Calu3 (cell line): Measurements from ENCODE around the gene DBNDD1. TPM values are rescaled to one million over a fixed set of nuclear protein-coding genes. Genes with fewer than 3 reads are reported as not detected.
A peak's percentile ranks its signal among the peaks of the same experiment; 100 is the strongest.

Source experiments
- BruUV-seq: library from RNA; stranded (reverse); fragments of 400-500 nt; replicated peaks from 2 replicates; lab custom pipeline; 2021; lab: Mats Ljungman, UMichigan
- CTCF ChIA-PET: fragments of 300-600 bp; sonication (Branson Sonifier 250); formaldehyde crosslinking; loops from one replicate; lab custom pipeline; 2022; ENCODE audit warnings: antibody characterized with exemption; lab: Charles Lee
- DNase-seq: peaks from one replicate; pipeline ENCODE4 v3.0.0; 2022
- H3K27ac Mint-ChIP-seq: one replicate; pipeline ENCODE4 v1.8.0; 2022; ENCODE audit warnings: mixed read lengths; ENCODE audit not compliant: unreplicated experiment
- H3K27me3 Mint-ChIP-seq: one replicate; pipeline ENCODE4 v1.8.0; 2022; ENCODE audit warnings: mixed read lengths; ENCODE audit not compliant: unreplicated experiment
- H3K36me3 Mint-ChIP-seq: one replicate; pipeline ENCODE4 v1.8.0; 2022; ENCODE audit warnings: mild to moderate bottlenecking, moderate library complexity, mixed read lengths; ENCODE audit not compliant: insufficient read depth, unreplicated experiment
- H3K4me1 Mint-ChIP-seq: one replicate; pipeline ENCODE4 v1.8.0; 2022; ENCODE audit warnings: mild to moderate bottlenecking, low read depth, mixed read lengths; ENCODE audit not compliant: unreplicated experiment
- H3K4me3 Mint-ChIP-seq: one replicate; pipeline ENCODE4 v1.8.0; 2022; ENCODE audit warnings: mild to moderate bottlenecking, low read depth, moderate library complexity, mixed read lengths; ENCODE audit not compliant: unreplicated experiment
- H3K9me3 Mint-ChIP-seq: one replicate; pipeline ENCODE4 v1.8.0; 2022; ENCODE audit warnings: low read depth, mixed read lengths; ENCODE audit not compliant: unreplicated experiment
- CTCF ChIP-seq: fragments of 200-600 bp; IDR thresholded peaks from one replicate; pipeline ENCODE4 v1.8.0; 2022; ENCODE audit warnings: antibody characterized with exemption; ENCODE audit not compliant: unreplicated experiment
- intact Hi-C: fragments of 100-400 bp; cut with micrococcal nuclease; formaldehyde crosslinking; loops from one replicate; pipeline ENCODE4 v1.10.0; 2022; ENCODE audit not compliant: unreplicated experiment
- total RNA-seq: library from RNA; stranded (reverse); gene quantifications from 2 replicates; pipeline ENCODE4 v1.2.3, GENCODE V29; 2022

Gene DBNDD1
- total RNA-seq, 1 experiment from 2014 or later: 39.9 TPM

- no TSS peak for BruUV-seq
- H3K27ac Mint-ChIP-seq: peak overlapping the region; percentile 91
- H3K36me3 Mint-ChIP-seq: peaks cover 86% of the 10 kb centered on the region
- H3K27me3 Mint-ChIP-seq: no peaks in the 10 kb centered on the region
- H3K4me1 Mint-ChIP-seq: no peaks in the 10 kb centered on the region
- intact Hi-C loops: no loop called here
- CTCF ChIA-PET: no interaction called here
- H3K4me3 Mint-ChIP-seq: no peak overlapping the region
- no peak for DNase-seq
- TF ChIP-seq CTCF: no peak
- H3K9me3 Mint-ChIP-seq: peaks cover 2% of the 10 kb centered on the region
Measured at GRCh38 chr16:89994389-89994720, 24.9 kb downstream of the DBNDD1 start.

- peak overlapping the region; percentile 91 for H3K27ac Mint-ChIP-seq
- DNase-seq: no peak
- H3K4me1 Mint-ChIP-seq: no peaks in the 10 kb centered on the region
- no peak for TF ChIP-seq CTCF
- no peaks in the 10 kb centered on the region for H3K27me3 Mint-ChIP-seq
- no peak overlapping the region for H3K4me3 Mint-ChIP-seq
- intact Hi-C loops: no loop called here
- CTCF ChIA-PET: no interaction called here
- no TSS peak for BruUV-seq
- H3K9me3 Mint-ChIP-seq: peaks cover 2% of the 10 kb centered on the region
- peaks cover 87% of the 10 kb centered on the region for H3K36me3 Mint-ChIP-seq
Measured at GRCh38 chr16:89993971-89994370, 25.3 kb downstream of the DBNDD1 start.

GRCh38 chr16:89993377-89993776, 25.9 kb downstream of the DBNDD1 start:
- H3K27me3 Mint-ChIP-seq: no peaks in the 10 kb centered on the region
- CTCF ChIA-PET: no interaction called here
- no peak for DNase-seq
- no peak for TF ChIP-seq CTCF
- no peak overlapping the region for H3K27ac Mint-ChIP-seq
- H3K36me3 Mint-ChIP-seq: peaks cover 86% of the 10 kb centered on the region
- peaks cover 2% of the 10 kb centered on the region for H3K9me3 Mint-ChIP-seq
- intact Hi-C loops: no loop called here
- H3K4me3 Mint-ChIP-seq: no peak overlapping the region
- no peaks in the 10 kb centered on the region for H3K4me1 Mint-ChIP-seq
- no TSS peak for BruUV-seq

- CTCF ChIA-PET: interaction anchor here (0.6 kb wide), 1 partner anchor 31 kb away, joined by 3 read pairs; no protein-coding TSS in a partner anchor
Measured at GRCh38 chr16:89990799-89991198, 28.5 kb downstream of the DBNDD1 start.

More at GRCh38 chr16:89990799-89991198, 28.5 kb downstream of the DBNDD1 start:
- no TSS peak for BruUV-seq
- Mint-ChIP-seq H3K27ac (no peak overlapping the region), H3K36me3 (peaks cover 75% of the 10 kb centered on the region), H3K4me1 (no peaks in the 10 kb centered on the region), H3K4me3 (no peak overlapping the region), H3K27me3 (no peaks in the 10 kb centered on the region), H3K9me3 (peaks cover 2% of the 10 kb centered on the region)
- intact Hi-C loops: no loop called here
- TF ChIP-seq CTCF: no peak
- DNase-seq: no peak
